ENCODE results near the gene ABCC3.

GRCh38 chr17:50588391-50589049, 46.2 kb upstream of the ABCC3 start:
- TF ChIP-seq MYC (IDR thresholded peaks at IDR 0.05; ENCODE audit: low read depth, low read length) (no peak), CTCF (IDR thresholded peaks at IDR 0.05; ENCODE audit: extremely low read depth in 1 of 2, insufficient read depth in 1 of 2, low read depth in 1 of 2, low read length in 2 of 2) (no peak), POLR2A (IDR thresholded peaks at IDR 0.05; ENCODE audit: low read depth, low read length) (no peak), POLR2AphosphoS5 (IDR thresholded peaks at IDR 0.05; ENCODE audit: insufficient read depth, low read depth, low read length) (no peak), EZH2 (IDR thresholded peaks at IDR 0.05; ENCODE audit: borderline replicate concordance, low read depth, low read length, severe bottlenecking) (no peak), JUN (IDR thresholded peaks at IDR 0.05; ENCODE audit: borderline replicate concordance, insufficient read depth, insufficient read length, low read depth) (no peak), MAX (IDR thresholded peaks at IDR 0.05; ENCODE audit: insufficient read depth, insufficient read length) (no peak), GATA2 (IDR thresholded peaks at IDR 0.05; ENCODE audit: insufficient read depth, insufficient read length, low read depth, low read length) (no peak)

Data from endothelial cell of umbilical vein (primary cell).